Transverse colon (tissue), 4 donors: ENCODE results near the gene ANGPTL5. TPM values are rescaled to one million over a fixed set of nuclear protein-coding genes. Genes with fewer than 3 reads are reported as not detected.

ENCODE experiments used
- DNase-seq: peaks from one replicate; pipeline ENCODE4 v3.0.0-alpha.2; 2019
- H3K27ac ChIP-seq, 4 donors: fragments of 200-600 bp; sonication (generic); 2 replicates each; pipeline ENCODE4 v1.5.1; 2016 to 2018; ENCODE audit warnings: inconsistent platforms in 4 of 4
- H3K27me3 ChIP-seq: fragments of 200-600 bp; sonication (generic); 2 replicates; pipeline ENCODE4 v1.5.1; 2017; ENCODE audit warnings: inconsistent platforms
- H3K36me3 ChIP-seq, 4 donors: fragments of 200-600 bp; sonication (generic); 2 replicates each; pipeline ENCODE4 v1.5.1; 2017 to 2019; ENCODE audit warnings: inconsistent platforms in 4 of 4
- H3K4me1 ChIP-seq, 4 donors: fragments of 200-600 bp; sonication (generic); 2 replicates each; pipeline ENCODE4 v1.5.1; 2017 to 2020; ENCODE audit warnings: inconsistent platforms in 4 of 4
- H3K4me3 ChIP-seq, 4 donors: fragments of 200-600 bp; sonication (generic); 1 replicate in 1 of 4; 2 replicates in 3 of 4; pipeline versions ENCODE4 v1.5.1 to v1.6.1; 2017 to 2019; ENCODE audit warnings: inconsistent platforms in 4 of 4
- H3K9me3 ChIP-seq, 2 donors: fragments of 200-600 bp; sonication (generic); 2 replicates each; pipeline ENCODE4 v1.5.1; 2017 to 2019; ENCODE audit warnings: inconsistent platforms in 2 of 2
- EP300 ChIP-seq: sonication (generic); formaldehyde crosslinking; IDR thresholded peaks from one replicate; pipeline ENCODE4 v1.6.1; 2017; ENCODE audit warnings: antibody characterized with exemption, low read depth
- POLR2A ChIP-seq: fragments of 450-650 bp; IDR thresholded peaks from one replicate; pipeline ENCODE4 v1.6.1; 2016; ENCODE audit warnings: antibody characterized with exemption, mild to moderate bottlenecking, moderate library complexity
- POLR2AphosphoS5 ChIP-seq, 3 donors: sonication (generic); formaldehyde crosslinking; IDR thresholded peaks; one replicate each; pipeline ENCODE4 v1.6.1; 2016; ENCODE audit warnings: antibody characterized with exemption in 3 of 3
- WGBS, 2 donors: methylation state at CpG; one replicate each; pipeline ENCODE4 v1.1.5; 2018; ENCODE audit warnings: low coverage in 1 of 2; 5-methylcytosine and 5-hydroxymethylcytosine counted together
- in situ Hi-C, 4 donors: fragments of 200-750 bp; cut with MboI; loops; one replicate each; pipeline versions ENCODE4 v1.15.0 to v1.15.1; 2017; ENCODE audit warnings: low sequenced_read_pairs in 3 of 4, low pct_ligation_motif_present in 1 of 4, low pct_unique_long_range_greater_than_20kb in 1 of 4
- intact Hi-C: fragments of 100-400 bp; cut with DNase I; formaldehyde crosslinking; loops from one replicate; pipeline ENCODE4 v1.15.1; 2023; ENCODE audit warnings: low total_unique reads
- total RNA-seq, 4 donors: library from RNA; depleted of rRNA; stranded (reverse); fragments of >200 nt; gene quantifications; one replicate each; pipeline ENCODE4 v1.1.0, GENCODE V29; 2016
- TF ChIP-seq, protein P1 (sequence below), 5 experiments: fragments of 200-600 bp in 3 of 5; fragments of 450-650 bp in 2 of 5; sonication (generic) in 3 of 5; IDR thresholded peaks; 1 replicate in 2 of 5; 2 replicates in 3 of 5; pipeline ENCODE4 v1.5.1; 2016 to 2017; ENCODE audit warnings: antibody characterized with exemption in 5 of 5, inconsistent platforms in 3 of 5, mild to moderate bottlenecking in 2 of 5, moderate library complexity in 1 of 5

Gene ANGPTL5
- total RNA-seq, 4 donors from 2014 or later, result 0.96 TPM; not detected in 3

DNA sequence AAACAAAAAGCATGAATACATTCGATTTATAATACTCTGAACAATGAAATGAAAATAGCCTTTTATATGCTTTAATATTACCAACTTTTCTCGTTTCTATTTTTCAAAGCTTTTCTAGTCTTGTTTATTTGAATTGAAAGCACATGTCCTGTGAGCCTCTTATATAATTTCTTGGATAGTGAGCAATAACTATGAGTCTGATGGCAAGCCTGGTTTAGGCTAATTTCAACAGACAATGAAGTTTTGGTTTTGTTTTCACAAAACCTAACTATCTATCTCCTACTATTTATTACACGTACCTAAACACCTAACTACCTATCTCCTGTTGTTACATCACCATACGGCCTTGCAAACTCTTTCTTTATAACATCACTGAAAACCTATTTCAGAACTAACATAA lies 30.7 kb downstream of the ANGPTL5 start:
- in situ Hi-C loops (no loop called here), intact Hi-C loops (no loop called here)
- Histone ChIP-seq H3K27ac (no peak overlapping the region), H3K4me1 (no peaks in the 10 kb centered on the region), H3K4me3 (no peak overlapping the region), H3K9me3 (no peaks in the 10 kb centered on the region), H3K36me3 (no peaks in the 10 kb centered on the region), H3K27me3 (no peaks in the 10 kb centered on the region)
- no peak for TF ChIP-seq EP300
- TF ChIP-seq, protein P1, sequence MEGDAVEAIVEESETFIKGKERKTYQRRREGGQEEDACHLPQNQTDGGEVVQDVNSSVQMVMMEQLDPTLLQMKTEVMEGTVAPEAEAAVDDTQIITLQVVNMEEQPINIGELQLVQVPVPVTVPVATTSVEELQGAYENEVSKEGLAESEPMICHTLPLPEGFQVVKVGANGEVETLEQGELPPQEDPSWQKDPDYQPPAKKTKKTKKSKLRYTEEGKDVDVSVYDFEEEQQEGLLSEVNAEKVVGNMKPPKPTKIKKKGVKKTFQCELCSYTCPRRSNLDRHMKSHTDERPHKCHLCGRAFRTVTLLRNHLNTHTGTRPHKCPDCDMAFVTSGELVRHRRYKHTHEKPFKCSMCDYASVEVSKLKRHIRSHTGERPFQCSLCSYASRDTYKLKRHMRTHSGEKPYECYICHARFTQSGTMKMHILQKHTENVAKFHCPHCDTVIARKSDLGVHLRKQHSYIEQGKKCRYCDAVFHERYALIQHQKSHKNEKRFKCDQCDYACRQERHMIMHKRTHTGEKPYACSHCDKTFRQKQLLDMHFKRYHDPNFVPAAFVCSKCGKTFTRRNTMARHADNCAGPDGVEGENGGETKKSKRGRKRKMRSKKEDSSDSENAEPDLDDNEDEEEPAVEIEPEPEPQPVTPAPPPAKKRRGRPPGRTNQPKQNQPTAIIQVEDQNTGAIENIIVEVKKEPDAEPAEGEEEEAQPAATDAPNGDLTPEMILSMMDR (IDR thresholded peaks at IDR 0.05), result no peak
- no peak for TF ChIP-seq POLR2A
- TF ChIP-seq POLR2AphosphoS5 (IDR thresholded peaks at IDR 0.05), result no peak
- 78 to 81% methylated on average over 4 of the region's 4 CpGs for WGBS, 2 donors
- DNase-seq, result no peak

- Histone ChIP-seq H3K27me3 (no peaks in the 10 kb centered on the region), H3K4me1 (no peaks in the 10 kb centered on the region), H3K27ac (no peak overlapping the region), H3K4me3 (no peak overlapping the region), H3K9me3 (no peaks in the 10 kb centered on the region), H3K36me3 (no peaks in the 10 kb centered on the region)
- TF ChIP-seq EP300 (no peak), POLR2AphosphoS5 (IDR thresholded peaks at IDR 0.05) (no peak), POLR2A (no peak)
- TF ChIP-seq, protein P1 (IDR thresholded peaks at IDR 0.05), result no peak
- no peak for DNase-seq
- in situ Hi-C loops (no loop called here), intact Hi-C loops (no loop called here)
- WGBS, 2 donors, result 92% methylated on average over 2 of the region's 2 CpGs; no CpG with 5 or more reads in 1 of the 2 donors
These were observed 34.7 kb downstream of the ANGPTL5 start for GRCh38 chr11:101881586-101881985.

GRCh38 chr11:101880222-101880621 lies 36.1 kb downstream of the ANGPTL5 start:
- H3K4me3 ChIP-seq, result no peak overlapping the region
- intact Hi-C loops (no loop called here), in situ Hi-C loops (no loop called here)
- DNase-seq, result no peak
- WGBS, 2 donors, result 54 to 59% methylated on average over 4 of the region's 4 CpGs
- TF ChIP-seq, protein P1 (IDR thresholded peaks at IDR 0.05), result peak in 3 of 5 experiments; percentile 19 to 25 (median 21)
- no peak for TF ChIP-seq EP300
- no peaks in the 10 kb centered on the region for H3K9me3 ChIP-seq
- no peak overlapping the region for H3K27ac ChIP-seq
- no peaks in the 10 kb centered on the region for H3K27me3 ChIP-seq
- no peaks in the 10 kb centered on the region for H3K4me1 ChIP-seq
- no peaks in the 10 kb centered on the region for H3K36me3 ChIP-seq

- H3K27me3 ChIP-seq, result no peaks in the 10 kb centered on the region
- H3K4me3 ChIP-seq, result no peak overlapping the region
- intact Hi-C loops (no loop called here), in situ Hi-C loops (loop anchor here in 1 of 4 donors (25.0 kb wide), 1 partner anchor 140 kb away; no protein-coding TSS in a partner anchor)
- H3K27ac ChIP-seq, result no peak overlapping the region
- no peaks in the 10 kb centered on the region for H3K4me1 ChIP-seq
- TF ChIP-seq, protein P1 (IDR thresholded peaks at IDR 0.05), result no peak
- TF ChIP-seq POLR2AphosphoS5 (IDR thresholded peaks at IDR 0.05) (no peak), EP300 (no peak), POLR2A (no peak)
- no peaks in the 10 kb centered on the region for H3K9me3 ChIP-seq
- H3K36me3 ChIP-seq, result no peaks in the 10 kb centered on the region
- no peak for DNase-seq
- WGBS, 2 donors, result 71 to 84% methylated on average over 6 of the region's 6 CpGs
These were observed 44.0 kb downstream of the ANGPTL5 start for GRCh38 chr11:101872171-101872882.
